MM.1S (cell line): Measurements from ENCODE around the gene FAM25C.
"Not testable (repeated sequence)": the region's sequence is repeated elsewhere in the genome, so short reads cannot be mapped to it uniquely, and the experiment has no call there.

ENCODE experiments used
- EZH2 ChIP-seq: fragments of 300-600 bp; sonication (generic); optimal IDR thresholded peaks from 2 replicates; pipeline ENCODE3; 2017; ENCODE audit warnings: low read depth, mild to moderate bottlenecking, antibody characterized with exemption, low read length, mixed read lengths
- EZH2phosphoT487 ChIP-seq: fragments of 300-600 bp; sonication (generic); IDR thresholded peaks from 2 replicates; pipeline ENCODE4 v1.6.1; 2018; ENCODE audit warnings: antibody characterized with exemption, low read length
- TF ChIP-seq, protein P1 (sequence below): fragments of 300-600 bp; sonication (generic); IDR thresholded peaks from 2 replicates; pipeline ENCODE4 v1.5.1; 2016; ENCODE audit warnings: antibody characterized with exemption, low read length, mixed read lengths

DNA sequence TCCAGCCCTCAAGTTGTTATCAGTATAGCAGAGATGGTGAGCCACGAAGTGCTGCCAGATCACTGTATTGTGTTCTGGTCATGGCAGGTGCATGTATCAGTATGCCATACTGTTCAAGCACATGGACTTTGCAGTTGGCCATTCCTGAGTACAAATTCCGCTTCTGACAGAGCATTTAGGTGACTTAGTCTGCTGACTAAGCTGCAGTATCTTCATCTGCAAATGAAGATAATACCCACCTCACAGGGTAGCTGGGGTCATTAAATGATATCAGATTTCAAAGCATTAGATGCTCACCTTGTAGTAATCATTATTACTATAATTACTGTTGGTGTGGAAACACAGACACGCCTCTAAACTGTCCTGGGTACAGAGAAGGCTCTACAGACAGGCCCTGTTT is 24.2 kb downstream of the FAM25C start:
- TF ChIP-seq, protein P1, sequence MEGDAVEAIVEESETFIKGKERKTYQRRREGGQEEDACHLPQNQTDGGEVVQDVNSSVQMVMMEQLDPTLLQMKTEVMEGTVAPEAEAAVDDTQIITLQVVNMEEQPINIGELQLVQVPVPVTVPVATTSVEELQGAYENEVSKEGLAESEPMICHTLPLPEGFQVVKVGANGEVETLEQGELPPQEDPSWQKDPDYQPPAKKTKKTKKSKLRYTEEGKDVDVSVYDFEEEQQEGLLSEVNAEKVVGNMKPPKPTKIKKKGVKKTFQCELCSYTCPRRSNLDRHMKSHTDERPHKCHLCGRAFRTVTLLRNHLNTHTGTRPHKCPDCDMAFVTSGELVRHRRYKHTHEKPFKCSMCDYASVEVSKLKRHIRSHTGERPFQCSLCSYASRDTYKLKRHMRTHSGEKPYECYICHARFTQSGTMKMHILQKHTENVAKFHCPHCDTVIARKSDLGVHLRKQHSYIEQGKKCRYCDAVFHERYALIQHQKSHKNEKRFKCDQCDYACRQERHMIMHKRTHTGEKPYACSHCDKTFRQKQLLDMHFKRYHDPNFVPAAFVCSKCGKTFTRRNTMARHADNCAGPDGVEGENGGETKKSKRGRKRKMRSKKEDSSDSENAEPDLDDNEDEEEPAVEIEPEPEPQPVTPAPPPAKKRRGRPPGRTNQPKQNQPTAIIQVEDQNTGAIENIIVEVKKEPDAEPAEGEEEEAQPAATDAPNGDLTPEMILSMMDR, result not testable (repeated sequence)
- not testable (repeated sequence) for TF ChIP-seq EZH2, EZH2phosphoT487
